Activated CD4-positive, alpha-beta T cell treated with anti-CD3 and anti-CD28 coated beads for 1 hour (primary cell): Measurements from ENCODE around the gene PHYHD1.

Experiments
- DNase-seq: peaks from one replicate; pipeline ENCODE4 v3.0.0-alpha.2; 2020

PHYHD1 gene

DNA sequence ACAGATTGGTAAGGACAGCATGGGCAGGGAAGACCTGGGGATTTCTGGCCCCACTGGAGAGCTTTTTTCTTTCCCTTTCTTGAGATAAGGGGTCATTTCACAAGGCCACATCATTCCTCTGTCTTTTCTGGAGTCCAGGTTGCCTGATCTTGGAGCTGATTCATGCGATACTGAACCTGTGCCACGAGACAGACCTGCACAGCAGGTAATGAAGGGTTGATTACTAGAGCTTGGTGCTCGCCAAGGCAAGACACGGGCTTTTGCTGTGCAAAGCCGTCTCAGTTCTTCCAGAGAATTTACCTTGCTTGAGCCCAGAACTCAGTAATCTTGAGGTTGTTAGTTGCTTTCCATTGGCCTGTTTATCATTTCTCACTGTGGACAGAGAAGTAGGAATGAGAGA is 65.9 kb downstream of the PHYHD1 start:
- DNase-seq = no peak

DNA sequence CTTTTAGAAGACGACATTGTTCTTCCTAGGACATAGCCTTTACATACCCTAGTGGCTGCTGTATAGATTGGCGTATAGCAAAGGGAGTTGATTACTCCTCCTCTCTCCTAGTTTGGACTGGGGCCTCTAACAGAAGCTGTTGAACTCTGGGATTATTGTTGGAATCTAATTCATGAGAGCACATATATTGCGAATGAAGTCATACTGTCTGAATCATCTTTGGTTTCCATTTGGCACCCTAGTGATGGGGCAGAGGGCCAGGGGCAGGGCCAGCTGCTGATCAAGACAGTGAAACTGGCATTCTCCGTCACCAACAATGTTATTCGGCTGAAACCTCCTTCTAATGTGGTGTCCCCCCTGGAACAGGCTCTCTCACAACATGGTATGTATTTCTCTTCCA is 67.0 kb downstream of the PHYHD1 start:
- DNase-seq = no peak
